GM12878 (cell line): ENCODE data around the gene TMC6. TPM values are rescaled to one million over a fixed set of nuclear protein-coding genes. Genes with fewer than 3 reads are reported as not detected.
"Not testable (repeated sequence)": the region's sequence is repeated elsewhere in the genome, so short reads cannot be mapped to it uniquely, and the experiment has no call there.

Source experiments
- ATAC-seq: fragments of 200-7000 bp; cut with Tn5 transposase; 3 replicates; pipeline ENCODE4 v1.9.1; 2020; ENCODE audit warnings: mild to moderate bottlenecking, moderate library complexity
- BruUV-seq: library from RNA; stranded (reverse); fragments of 400-500 nt; replicated peaks from 2 replicates; lab custom pipeline; 2021; lab: Mats Ljungman, UMichigan
- CTCF ChIA-PET: fragments of 300-600 bp; sonication (Branson Sonifier 250); formaldehyde crosslinking; extraction: SDS; loops from one replicate; lab custom pipeline; 2021; ENCODE audit warnings: inconsistent platforms; lab: Yijun Ruan, JAX
- POLR2A ChIA-PET: fragments of 350-600 bp; formaldehyde crosslinking; extraction: SDS; loops from one replicate; lab custom pipeline; 2021; ENCODE audit warnings: inconsistent platforms; lab: Charles Lee
- RAD21 ChIA-PET: fragments of 300-600 bp; sonication (Branson Sonifier 250); formaldehyde crosslinking; loops from one replicate; lab custom pipeline; 2023; ENCODE audit warnings: antibody characterized with exemption; ENCODE audit not compliant: unreplicated experiment; lab: Charles Lee
- SMC1A ChIA-PET: fragments of 300-600 bp; sonication (Branson Sonifier 250); formaldehyde crosslinking; loops from one replicate; lab custom pipeline; 2023; ENCODE audit not compliant: unreplicated experiment, uncharacterized antibody; lab: Charles Lee
- DNase-seq: peaks from one replicate; pipeline ENCODE4 v3.0.0-alpha.2; 2011; ENCODE audit warnings: low read depth, low spot score
- FAIRE-seq: peaks from 3 replicates; lab custom pipeline; 2011; peaks lifted over from hg19 to GRCh38; lab: Jason Lieb, UNC
- H2AFZ ChIP-seq: 2 replicates; pipeline ENCODE4 v1.6.0; 2011; ENCODE audit warnings: low read depth, low read length, control low read depth; ENCODE audit not compliant: control insufficient read depth
- H3K27ac ChIP-seq: 2 replicates; pipeline ENCODE4 v1.5.1; 2011; ENCODE audit warnings: control low read depth; ENCODE audit not compliant: control insufficient read depth, insufficient read depth
- H3K27me3 ChIP-seq, 2 experiments: replicated peaks in 1 of 2; 2 replicates each; pipeline versions ENCODE4 v1.6.0 to v1.6.1; 2011; ENCODE audit warnings: low read length in 1 of 2; ENCODE audit not compliant: control insufficient read depth in 2 of 2, insufficient read depth in 2 of 2
- H3K36me3 ChIP-seq, 2 experiments: 2 replicates each; pipeline ENCODE4 v1.5.1; 2011; ENCODE audit warnings: low read length in 1 of 2; ENCODE audit not compliant: control insufficient read depth in 2 of 2, insufficient read depth in 2 of 2
- H3K4me1 ChIP-seq: 2 replicates; pipeline ENCODE4 v1.6.1; 2011; ENCODE audit warnings: mild to moderate bottlenecking, low read length, moderate library complexity, mixed read lengths; ENCODE audit not compliant: control insufficient read depth, insufficient read depth
- H3K4me2 ChIP-seq: 2 replicates; pipeline ENCODE4 v1.6.0; 2011; ENCODE audit warnings: control low read depth; ENCODE audit not compliant: control insufficient read depth, insufficient read depth
- H3K4me3 ChIP-seq: fragments of 200-600 bp; sonication (generic); 2 replicates; pipeline ENCODE4 v1.5.1; 2016
- H3K79me2 ChIP-seq: 2 replicates; pipeline ENCODE4 v1.6.0; 2011; ENCODE audit warnings: low read length; ENCODE audit not compliant: control insufficient read depth, insufficient read depth
- H3K9ac ChIP-seq: 2 replicates; pipeline ENCODE4 v1.8.0; 2011; ENCODE audit warnings: low read length, control low read depth, mixed read lengths; ENCODE audit not compliant: control insufficient read depth, insufficient read depth
- H3K9me3 ChIP-seq: replicated peaks from 3 replicates; pipeline ENCODE4 v1.5.1; 2011; ENCODE audit warnings: mild to moderate bottlenecking, low read length; ENCODE audit not compliant: control insufficient read depth, insufficient read depth
- H4K20me1 ChIP-seq: 2 replicates; pipeline ENCODE4 v1.6.0; 2011; ENCODE audit not compliant: control insufficient read depth, insufficient read depth
- CBFB ChIP-seq: IDR thresholded peaks from 2 replicates; pipeline ENCODE4 v1.6.1; 2016; ENCODE audit warnings: antibody characterized with exemption, low read depth
- NFYB ChIP-seq: IDR thresholded peaks from 2 replicates; pipeline ENCODE4 v1.6.1; 2011; ENCODE audit warnings: low read depth, mild to moderate bottlenecking, low read length, improper control_type of control experiment, moderate library complexity; ENCODE audit not compliant: insufficient read depth
- NR2F1 ChIP-seq: fragments of 450-650 bp; conservative IDR thresholded peaks from 2 replicates; pipeline ENCODE4 v1.6.1; 2017; ENCODE audit warnings: mild to moderate bottlenecking
- POLR2A ChIP-seq: IDR thresholded peaks from 2 replicates; pipeline ENCODE4 v1.6.1; 2011; ENCODE audit warnings: low read depth, mild to moderate bottlenecking, low read length
- RB1 ChIP-seq: fragments of 450-650 bp; formaldehyde crosslinking; IDR thresholded peaks from 2 replicates; pipeline ENCODE4 v1.6.1; 2017; ENCODE audit warnings: mild to moderate bottlenecking, borderline replicate concordance
- SUZ12 ChIP-seq: fragments of 200-600 bp; sonication (generic); IDR thresholded peaks from one replicate; pipeline ENCODE4 v1.6.1; 2018; ENCODE audit warnings: antibody characterized with exemption, mild to moderate bottlenecking; ENCODE audit not compliant: unreplicated experiment
- WGBS: methylation state at CpG from one replicate; pipeline ENCODE4 v1.1.6; 2016; ENCODE audit warnings: low lambda C conversion rate; ENCODE audit not compliant: insufficient replicate concordance, insufficient coverage; ENCODE audit errors: missing lambda C conversion rate; 5-methylcytosine and 5-hydroxymethylcytosine counted together
- in situ Hi-C: fragments of 300-500 bp; cut with MboI; formaldehyde crosslinking; loops from 9 replicates; pipeline ENCODE4 v1.14.3; 2018; ENCODE audit warnings: mixed read lengths
- intact Hi-C: fragments of 100-400 bp; cut with micrococcal nuclease; formaldehyde crosslinking; loops from one replicate; pipeline ENCODE4 v1.14.2; 2022; ENCODE audit not compliant: unreplicated experiment
- polyA plus RNA-seq, 11 experiments: library from polyadenylated mRNA; depleted of rRNA in 4 of 11; unstranded in 6 of 11; stranded (reverse) in 5 of 11; fragments of >200 nt; fragmentation: Nextera tagmentation in 4 of 11; fragmentation: Illumina TruSeq in 1 of 11; extraction: Ambion mirVana in 4 of 11; extraction: Trizol in 1 of 11; gene quantifications; 1 replicate in 1 of 11; 2 replicates in 10 of 11; pipeline versions ENCODE4 v1.2.1 to v1.2.3, GENCODE V29; 2011 to 2016; ENCODE audit warnings: inconsistent platforms in 2 of 11, missing spikeins in 2 of 11, low read depth in 1 of 11
- total RNA-seq, 4 experiments: library from RNA; depleted of rRNA in 3 of 4; stranded (reverse); fragments of >200 nt in 3 of 4; fragmentation: Illumina TruSeq in 1 of 4; extraction: Trizol in 1 of 4; gene quantifications; 2 replicates each; pipeline versions ENCODE4 v1.2.1 to v1.2.3, GENCODE V29; 2013 to 2021
- TF ChIP-seq, protein P1 (sequence below): fragments of 450-650 bp; IDR thresholded peaks from 2 replicates; pipeline ENCODE4 v1.6.1; 2016; ENCODE audit warnings: mild to moderate bottlenecking
- TF ChIP-seq, protein P2 (sequence below): fragments of 450-650 bp; formaldehyde crosslinking; IDR thresholded peaks from 2 replicates; pipeline ENCODE4 v1.4.0; 2020; ENCODE audit warnings: mild to moderate bottlenecking, moderate library complexity
- TF ChIP-seq, protein P3 (sequence below): fragments of 450-650 bp; IDR thresholded peaks from 2 replicates; pipeline ENCODE4 v1.6.1; 2014; ENCODE audit warnings: mild to moderate bottlenecking

TMC6 gene
- total and polyA plus RNA-seq, 10 of the 15 experiments (the other 5 are each of a cell fraction or from before 2014, with no cell fraction given) = 1.9 to 232 (median 60.6) TPM

DNA sequence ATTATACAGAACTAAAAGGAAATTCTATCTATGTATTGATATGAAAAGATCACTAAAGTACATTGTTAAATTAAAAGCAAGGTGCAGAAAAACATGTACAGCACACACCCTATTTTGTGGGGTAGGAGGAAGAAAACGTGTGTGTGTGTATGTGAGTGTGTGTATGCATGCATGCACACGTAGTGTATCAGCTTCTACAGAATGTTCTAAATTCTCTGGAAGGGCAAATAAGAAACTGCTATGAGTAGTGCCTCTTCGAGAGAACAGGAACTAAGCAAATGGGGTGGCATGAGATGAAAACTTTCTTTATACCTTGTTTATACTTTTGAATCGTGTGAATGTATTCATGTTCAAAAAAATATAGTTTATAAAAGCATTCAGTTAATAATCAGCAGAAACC lies 58.9 kb downstream of the TMC6 start (continued):
- TF ChIP-seq POLR2A (no peak), NFYB (no peak), CBFB (no peak)

DNA sequence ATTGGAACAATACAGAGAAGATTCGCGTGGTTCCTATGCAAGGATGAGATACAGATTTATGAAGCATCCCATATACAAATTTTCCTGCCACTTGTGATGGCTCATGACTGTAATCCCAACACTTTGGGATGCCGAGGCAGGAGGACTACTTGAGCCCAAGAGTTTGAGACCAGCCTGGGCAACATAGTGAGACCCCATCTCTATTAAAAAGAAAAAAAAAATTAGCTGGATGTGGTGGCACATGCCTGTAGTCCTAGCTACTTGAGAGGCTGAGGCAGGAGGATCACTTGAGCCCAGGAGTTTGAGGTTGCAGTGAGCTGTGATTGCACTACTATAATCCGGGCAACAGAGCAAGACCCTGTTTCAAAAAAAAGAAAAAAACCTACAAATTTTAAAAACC lies 61.6 kb downstream of the TMC6 start:
- SMC1A ChIA-PET = interaction anchor here (0.6 to 1.6 kb wide), 4 partner anchors 25 to 1695 kb away, joined by 3 to 5 read pairs (median 3); no protein-coding TSS in a partner anchor
- H3K4me3 ChIP-seq, H3K9ac ChIP-seq, H3K4me1 ChIP-seq, H3K79me2 ChIP-seq, ATAC-seq, FAIRE-seq, DNase-seq, H2AFZ ChIP-seq, H3K27me3 ChIP-seq, H3K36me3 ChIP-seq, BruUV-seq, H4K20me1 ChIP-seq, intact Hi-C loops, RAD21 ChIA-PET, H3K4me2 ChIP-seq, H3K27ac ChIP-seq, H3K9me3 ChIP-seq, in situ Hi-C loops: not testable (repeated sequence)
- CTCF ChIA-PET = interaction anchor here (0.9 to 1.8 kb wide), 4 partner anchors 18 to 184 kb away, joined by 3 to 4 read pairs (median 4); no protein-coding TSS in a partner anchor
- 52% methylated on average over 4 of the region's 4 CpGs for WGBS
- POLR2A ChIA-PET = interaction anchor here (0.8 kb wide), 1 partner anchor 26 kb away, joined by 3 read pairs; no protein-coding TSS in a partner anchor

DNA sequence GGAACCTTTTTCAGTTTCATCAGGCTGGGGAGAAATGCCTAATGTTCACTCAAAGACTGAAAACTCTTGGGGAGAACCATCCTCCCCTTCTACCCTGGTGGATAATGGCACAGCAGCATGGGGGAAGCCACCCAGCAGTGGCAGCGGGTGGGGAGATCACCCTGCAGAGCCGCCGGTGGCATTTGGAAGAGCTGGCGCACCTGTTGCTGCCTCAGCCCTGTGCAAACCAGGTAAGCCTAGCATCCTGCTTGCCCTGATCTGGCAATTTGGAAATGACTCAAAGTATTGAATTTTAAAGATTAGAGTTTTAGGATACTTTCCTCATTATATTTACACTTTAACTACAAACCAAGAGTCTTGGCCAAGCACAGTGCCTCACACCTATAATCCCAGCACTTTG lies 63.8 kb downstream of the TMC6 start:
- ChIA-PET CTCF (interaction anchor here (0.7 to 3.3 kb wide), 4 partner anchors 20 to 112 kb away, joined by 3 to 20 read pairs (median 4); no protein-coding TSS in a partner anchor), POLR2A (no interaction called here), SMC1A (interaction anchor here (1.0 to 2.5 kb wide), 4 partner anchors 20 to 45 kb away, joined by 3 to 8 read pairs (median 6); no protein-coding TSS in a partner anchor), RAD21 (interaction anchor here (1.9 kb wide), 1 partner anchor 45 kb away, joined by 5 read pairs; no protein-coding TSS in a partner anchor)
- in situ Hi-C loops (no loop called here), intact Hi-C loops (no loop called here)
- no peak overlapping the region for H3K27ac ChIP-seq
- ATAC-seq (no peak), FAIRE-seq (no peak), DNase-seq (no peak)
- no peak overlapping the region for H3K4me3 ChIP-seq
- 68% methylated on average over 4 of the region's 4 CpGs for WGBS
- H4K20me1 ChIP-seq = no peaks in the 10 kb centered on the region
- no peak overlapping the region for H3K9ac ChIP-seq
- BruUV-seq = no TSS peak
- H3K79me2 ChIP-seq = no peaks in the 10 kb centered on the region
- H3K27me3 ChIP-seq = no peaks in the 10 kb centered on the region
- H3K4me2 ChIP-seq = no peak overlapping the region
- H3K9me3 ChIP-seq = no peaks in the 10 kb centered on the region
- H3K36me3 ChIP-seq = no peaks in the 10 kb centered on the region
- H2AFZ ChIP-seq = no peak overlapping the region
- H3K4me1 ChIP-seq = no peaks in the 10 kb centered on the region
- TF ChIP-seq RB1 (no peak), NR2F1 (no peak), SUZ12 (no peak)
- TF ChIP-seq, protein P1, sequence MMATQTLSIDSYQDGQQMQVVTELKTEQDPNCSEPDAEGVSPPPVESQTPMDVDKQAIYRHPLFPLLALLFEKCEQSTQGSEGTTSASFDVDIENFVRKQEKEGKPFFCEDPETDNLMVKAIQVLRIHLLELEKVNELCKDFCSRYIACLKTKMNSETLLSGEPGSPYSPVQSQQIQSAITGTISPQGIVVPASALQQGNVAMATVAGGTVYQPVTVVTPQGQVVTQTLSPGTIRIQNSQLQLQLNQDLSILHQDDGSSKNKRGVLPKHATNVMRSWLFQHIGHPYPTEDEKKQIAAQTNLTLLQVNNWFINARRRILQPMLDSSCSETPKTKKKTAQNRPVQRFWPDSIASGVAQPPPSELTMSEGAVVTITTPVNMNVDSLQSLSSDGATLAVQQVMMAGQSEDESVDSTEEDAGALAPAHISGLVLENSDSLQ = no peak
- TF ChIP-seq, protein P2, sequence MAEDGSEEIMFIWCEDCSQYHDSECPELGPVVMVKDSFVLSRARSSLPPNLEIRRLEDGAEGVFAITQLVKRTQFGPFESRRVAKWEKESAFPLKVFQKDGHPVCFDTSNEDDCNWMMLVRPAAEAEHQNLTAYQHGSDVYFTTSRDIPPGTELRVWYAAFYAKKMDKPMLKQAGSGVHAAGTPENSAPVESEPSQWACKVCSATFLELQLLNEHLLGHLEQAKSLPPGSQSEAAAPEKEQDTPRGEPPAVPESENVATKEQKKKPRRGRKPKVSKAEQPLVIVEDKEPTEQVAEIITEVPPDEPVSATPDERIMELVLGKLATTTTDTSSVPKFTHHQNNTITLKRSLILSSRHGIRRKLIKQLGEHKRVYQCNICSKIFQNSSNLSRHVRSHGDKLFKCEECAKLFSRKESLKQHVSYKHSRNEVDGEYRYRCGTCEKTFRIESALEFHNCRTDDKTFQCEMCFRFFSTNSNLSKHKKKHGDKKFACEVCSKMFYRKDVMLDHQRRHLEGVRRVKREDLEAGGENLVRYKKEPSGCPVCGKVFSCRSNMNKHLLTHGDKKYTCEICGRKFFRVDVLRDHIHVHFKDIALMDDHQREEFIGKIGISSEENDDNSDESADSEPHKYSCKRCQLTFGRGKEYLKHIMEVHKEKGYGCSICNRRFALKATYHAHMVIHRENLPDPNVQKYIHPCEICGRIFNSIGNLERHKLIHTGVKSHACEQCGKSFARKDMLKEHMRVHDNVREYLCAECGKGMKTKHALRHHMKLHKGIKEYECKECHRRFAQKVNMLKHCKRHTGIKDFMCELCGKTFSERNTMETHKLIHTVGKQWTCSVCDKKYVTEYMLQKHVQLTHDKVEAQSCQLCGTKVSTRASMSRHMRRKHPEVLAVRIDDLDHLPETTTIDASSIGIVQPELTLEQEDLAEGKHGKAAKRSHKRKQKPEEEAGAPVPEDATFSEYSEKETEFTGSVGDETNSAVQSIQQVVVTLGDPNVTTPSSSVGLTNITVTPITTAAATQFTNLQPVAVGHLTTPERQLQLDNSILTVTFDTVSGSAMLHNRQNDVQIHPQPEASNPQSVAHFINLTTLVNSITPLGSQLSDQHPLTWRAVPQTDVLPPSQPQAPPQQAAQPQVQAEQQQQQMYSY (CRISPR knock-in tag) = no peak
- TF ChIP-seq, protein P3, sequence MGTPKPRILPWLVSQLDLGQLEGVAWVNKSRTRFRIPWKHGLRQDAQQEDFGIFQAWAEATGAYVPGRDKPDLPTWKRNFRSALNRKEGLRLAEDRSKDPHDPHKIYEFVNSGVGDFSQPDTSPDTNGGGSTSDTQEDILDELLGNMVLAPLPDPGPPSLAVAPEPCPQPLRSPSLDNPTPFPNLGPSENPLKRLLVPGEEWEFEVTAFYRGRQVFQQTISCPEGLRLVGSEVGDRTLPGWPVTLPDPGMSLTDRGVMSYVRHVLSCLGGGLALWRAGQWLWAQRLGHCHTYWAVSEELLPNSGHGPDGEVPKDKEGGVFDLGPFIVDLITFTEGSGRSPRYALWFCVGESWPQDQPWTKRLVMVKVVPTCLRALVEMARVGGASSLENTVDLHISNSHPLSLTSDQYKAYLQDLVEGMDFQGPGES = no peak
